Liver (tissue), 3 donors: ENCODE results near the gene FAHD2A.
"Not testable (repeated sequence)": the region's sequence is repeated elsewhere in the genome, so short reads cannot be mapped to it uniquely, and the experiment has no call there.

Experiments
- EGR1 ChIP-seq, 2 donors: IDR thresholded peaks; 2 replicates each; pipeline ENCODE4 v1.6.1; 2016 to 2018; ENCODE audit warnings: antibody characterized with exemption in 2 of 2, low read depth in 2 of 2
- FOXA2 ChIP-seq: IDR thresholded peaks from 2 replicates; pipeline ENCODE4 v1.6.1; 2016; ENCODE audit warnings: antibody characterized with exemption
- HNF4A ChIP-seq, 2 donors: conservative IDR thresholded peaks; 2 replicates each; pipeline ENCODE4 v1.6.1; 2016; ENCODE audit warnings: antibody characterized with exemption in 2 of 2, mild to moderate bottlenecking in 2 of 2
- JUND ChIP-seq, 2 donors: IDR thresholded peaks; 2 replicates each; pipeline ENCODE4 v1.6.1; 2016; ENCODE audit warnings: antibody characterized with exemption in 2 of 2
- NR2F2 ChIP-seq: IDR thresholded peaks from 2 replicates; pipeline ENCODE4 v1.6.1; 2016; ENCODE audit warnings: antibody characterized with exemption
- TF ChIP-seq, protein P1 (sequence below): fragments of 150-350 bp; IDR thresholded peaks from 2 replicates; pipeline ENCODE4 v1.5.1; 2017; ENCODE audit warnings: improper control_type of control experiment, low read depth, low read length; ENCODE audit not compliant: missing input control
- TF ChIP-seq, protein P2 (sequence below): IDR thresholded peaks from 2 replicates; pipeline ENCODE4 v1.6.1; 2016; ENCODE audit warnings: antibody characterized with exemption, mild to moderate bottlenecking
- TF ChIP-seq, protein P3 (sequence below): IDR thresholded peaks from 2 replicates; pipeline ENCODE4 v1.6.1; 2016; ENCODE audit warnings: antibody characterized with exemption
- donor health status: healthy.
- donor health status: healthy.

DNA sequence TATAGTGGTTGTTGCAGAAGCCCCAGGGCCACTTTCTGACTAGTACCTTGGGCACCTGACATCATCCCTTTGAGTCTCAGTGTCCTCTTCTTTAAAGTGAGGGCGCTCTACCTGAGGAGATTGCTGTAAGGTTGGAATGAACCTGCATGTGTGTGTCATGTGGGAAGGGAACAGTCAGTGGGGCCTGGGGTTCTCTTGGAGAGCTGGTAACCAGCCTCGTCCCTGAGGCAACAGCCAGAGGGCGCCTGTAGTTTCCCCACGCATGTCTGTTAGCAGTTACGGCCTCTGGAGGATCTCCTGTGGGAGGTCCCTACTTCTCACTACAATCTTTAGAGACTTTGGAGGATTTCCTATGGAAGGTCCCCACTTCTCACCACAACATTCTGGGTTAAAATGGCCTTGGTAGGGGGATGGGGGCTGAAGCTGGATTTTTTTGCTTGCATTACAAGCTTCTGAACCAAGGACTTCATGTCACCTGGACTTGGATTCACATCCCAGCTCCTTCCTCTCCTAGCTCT is 755 bp downstream of the FAHD2A start:
- TF ChIP-seq, protein P1, sequence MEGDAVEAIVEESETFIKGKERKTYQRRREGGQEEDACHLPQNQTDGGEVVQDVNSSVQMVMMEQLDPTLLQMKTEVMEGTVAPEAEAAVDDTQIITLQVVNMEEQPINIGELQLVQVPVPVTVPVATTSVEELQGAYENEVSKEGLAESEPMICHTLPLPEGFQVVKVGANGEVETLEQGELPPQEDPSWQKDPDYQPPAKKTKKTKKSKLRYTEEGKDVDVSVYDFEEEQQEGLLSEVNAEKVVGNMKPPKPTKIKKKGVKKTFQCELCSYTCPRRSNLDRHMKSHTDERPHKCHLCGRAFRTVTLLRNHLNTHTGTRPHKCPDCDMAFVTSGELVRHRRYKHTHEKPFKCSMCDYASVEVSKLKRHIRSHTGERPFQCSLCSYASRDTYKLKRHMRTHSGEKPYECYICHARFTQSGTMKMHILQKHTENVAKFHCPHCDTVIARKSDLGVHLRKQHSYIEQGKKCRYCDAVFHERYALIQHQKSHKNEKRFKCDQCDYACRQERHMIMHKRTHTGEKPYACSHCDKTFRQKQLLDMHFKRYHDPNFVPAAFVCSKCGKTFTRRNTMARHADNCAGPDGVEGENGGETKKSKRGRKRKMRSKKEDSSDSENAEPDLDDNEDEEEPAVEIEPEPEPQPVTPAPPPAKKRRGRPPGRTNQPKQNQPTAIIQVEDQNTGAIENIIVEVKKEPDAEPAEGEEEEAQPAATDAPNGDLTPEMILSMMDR = peak; percentile 34
- not testable (repeated sequence) for TF ChIP-seq JUND (IDR thresholded peaks at IDR 0.05); HNF4A (conservative IDR thresholded peaks at IDR 0.05); EGR1 (IDR thresholded peaks at IDR 0.05; ENCODE audit: low read depth in 2 of 2); NR2F2; FOXA2
- TF ChIP-seq, protein P2, sequence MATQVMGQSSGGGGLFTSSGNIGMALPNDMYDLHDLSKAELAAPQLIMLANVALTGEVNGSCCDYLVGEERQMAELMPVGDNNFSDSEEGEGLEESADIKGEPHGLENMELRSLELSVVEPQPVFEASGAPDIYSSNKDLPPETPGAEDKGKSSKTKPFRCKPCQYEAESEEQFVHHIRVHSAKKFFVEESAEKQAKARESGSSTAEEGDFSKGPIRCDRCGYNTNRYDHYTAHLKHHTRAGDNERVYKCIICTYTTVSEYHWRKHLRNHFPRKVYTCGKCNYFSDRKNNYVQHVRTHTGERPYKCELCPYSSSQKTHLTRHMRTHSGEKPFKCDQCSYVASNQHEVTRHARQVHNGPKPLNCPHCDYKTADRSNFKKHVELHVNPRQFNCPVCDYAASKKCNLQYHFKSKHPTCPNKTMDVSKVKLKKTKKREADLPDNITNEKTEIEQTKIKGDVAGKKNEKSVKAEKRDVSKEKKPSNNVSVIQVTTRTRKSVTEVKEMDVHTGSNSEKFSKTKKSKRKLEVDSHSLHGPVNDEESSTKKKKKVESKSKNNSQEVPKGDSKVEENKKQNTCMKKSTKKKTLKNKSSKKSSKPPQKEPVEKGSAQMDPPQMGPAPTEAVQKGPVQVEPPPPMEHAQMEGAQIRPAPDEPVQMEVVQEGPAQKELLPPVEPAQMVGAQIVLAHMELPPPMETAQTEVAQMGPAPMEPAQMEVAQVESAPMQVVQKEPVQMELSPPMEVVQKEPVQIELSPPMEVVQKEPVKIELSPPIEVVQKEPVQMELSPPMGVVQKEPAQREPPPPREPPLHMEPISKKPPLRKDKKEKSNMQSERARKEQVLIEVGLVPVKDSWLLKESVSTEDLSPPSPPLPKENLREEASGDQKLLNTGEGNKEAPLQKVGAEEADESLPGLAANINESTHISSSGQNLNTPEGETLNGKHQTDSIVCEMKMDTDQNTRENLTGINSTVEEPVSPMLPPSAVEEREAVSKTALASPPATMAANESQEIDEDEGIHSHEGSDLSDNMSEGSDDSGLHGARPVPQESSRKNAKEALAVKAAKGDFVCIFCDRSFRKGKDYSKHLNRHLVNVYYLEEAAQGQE = not testable (repeated sequence)
- TF ChIP-seq, protein P3, sequence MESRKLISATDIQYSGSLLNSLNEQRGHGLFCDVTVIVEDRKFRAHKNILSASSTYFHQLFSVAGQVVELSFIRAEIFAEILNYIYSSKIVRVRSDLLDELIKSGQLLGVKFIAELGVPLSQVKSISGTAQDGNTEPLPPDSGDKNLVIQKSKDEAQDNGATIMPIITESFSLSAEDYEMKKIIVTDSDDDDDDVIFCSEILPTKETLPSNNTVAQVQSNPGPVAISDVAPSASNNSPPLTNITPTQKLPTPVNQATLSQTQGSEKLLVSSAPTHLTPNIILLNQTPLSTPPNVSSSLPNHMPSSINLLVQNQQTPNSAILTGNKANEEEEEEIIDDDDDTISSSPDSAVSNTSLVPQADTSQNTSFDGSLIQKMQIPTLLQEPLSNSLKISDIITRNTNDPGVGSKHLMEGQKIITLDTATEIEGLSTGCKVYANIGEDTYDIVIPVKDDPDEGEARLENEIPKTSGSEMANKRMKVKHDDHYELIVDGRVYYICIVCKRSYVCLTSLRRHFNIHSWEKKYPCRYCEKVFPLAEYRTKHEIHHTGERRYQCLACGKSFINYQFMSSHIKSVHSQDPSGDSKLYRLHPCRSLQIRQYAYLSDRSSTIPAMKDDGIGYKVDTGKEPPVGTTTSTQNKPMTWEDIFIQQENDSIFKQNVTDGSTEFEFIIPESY = not testable (repeated sequence)
